Measurements from ENCODE around the gene RENBP.
A peak's percentile ranks its signal among the peaks of the same experiment; 100 is the strongest.
"Not testable (repeated sequence)": the region's sequence is repeated elsewhere in the genome, so short reads cannot be mapped to it uniquely, and the experiment has no call there.

The RENBP gene

DNA sequence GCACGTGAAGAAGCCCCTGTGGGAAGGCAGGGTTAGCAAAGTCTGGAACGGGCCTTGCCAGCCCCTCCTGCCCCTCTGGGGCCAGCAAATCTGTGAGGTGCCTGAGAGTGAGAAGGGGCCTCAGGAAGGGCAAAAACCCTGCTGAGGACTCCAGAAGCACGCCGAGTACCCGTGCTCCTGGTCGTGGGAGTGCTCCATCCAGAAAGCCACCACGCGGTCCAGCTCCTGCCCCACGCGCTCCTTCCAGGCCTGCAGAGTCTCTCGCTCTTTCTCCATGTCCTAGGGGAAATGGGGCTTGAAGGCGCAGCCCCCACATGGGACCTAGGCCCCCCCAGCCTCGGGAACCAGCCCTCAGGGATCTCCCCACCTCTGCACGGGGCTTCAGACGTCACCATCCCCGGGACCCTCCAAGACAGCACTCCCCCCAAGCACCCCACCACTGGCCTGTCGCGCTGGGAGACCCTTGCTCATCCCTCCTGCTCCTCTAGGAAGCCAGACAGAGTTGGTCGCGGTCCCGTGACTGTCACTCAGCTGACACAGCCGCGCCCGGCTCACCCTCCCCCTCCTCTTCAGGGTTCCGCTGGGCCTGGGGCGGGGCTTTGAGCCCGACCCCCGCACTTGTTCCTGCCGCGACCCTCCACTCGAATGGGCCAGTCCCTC, at the start of gene RENBP:
RENBP (minus strand) TSS at position 504 of the 660 bp plus-strand sequence; CDS start at position 471, 33 bp downstream.
- DNase-seq, result no peak

- no peak for DNase-seq
These were observed 49.5 kb upstream of the RENBP start for GRCh38 chrX:153993978-153994377.

- DNase-seq, result peak; percentile 84
These were observed 48.6 kb upstream of the RENBP start for GRCh38 chrX:153993079-153993478.

DNA sequence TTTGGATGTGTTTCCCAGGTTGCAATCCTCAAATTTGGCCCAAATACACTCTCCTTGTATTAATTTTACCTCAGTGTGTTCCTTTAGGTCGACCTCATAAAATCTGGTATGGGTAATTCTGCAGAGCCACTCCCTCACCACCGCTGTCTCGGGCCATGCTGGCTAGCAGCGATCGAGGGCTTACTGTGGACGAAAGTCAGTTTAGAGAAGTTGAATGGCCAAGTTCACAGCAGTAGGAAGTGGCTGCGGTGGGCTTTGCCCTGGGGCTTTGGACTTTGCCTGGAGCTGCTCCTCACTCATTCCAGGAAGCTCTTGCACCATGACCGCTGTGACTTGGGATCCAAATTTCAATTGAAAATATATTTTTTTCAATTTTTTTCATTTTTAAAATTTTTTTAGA, 47.7 kb upstream of the RENBP start:
- no peak for DNase-seq

GRCh38 chrX:153991013-153991580, 46.7 kb upstream of the RENBP start:
- DNase-seq, result no peak

DNA sequence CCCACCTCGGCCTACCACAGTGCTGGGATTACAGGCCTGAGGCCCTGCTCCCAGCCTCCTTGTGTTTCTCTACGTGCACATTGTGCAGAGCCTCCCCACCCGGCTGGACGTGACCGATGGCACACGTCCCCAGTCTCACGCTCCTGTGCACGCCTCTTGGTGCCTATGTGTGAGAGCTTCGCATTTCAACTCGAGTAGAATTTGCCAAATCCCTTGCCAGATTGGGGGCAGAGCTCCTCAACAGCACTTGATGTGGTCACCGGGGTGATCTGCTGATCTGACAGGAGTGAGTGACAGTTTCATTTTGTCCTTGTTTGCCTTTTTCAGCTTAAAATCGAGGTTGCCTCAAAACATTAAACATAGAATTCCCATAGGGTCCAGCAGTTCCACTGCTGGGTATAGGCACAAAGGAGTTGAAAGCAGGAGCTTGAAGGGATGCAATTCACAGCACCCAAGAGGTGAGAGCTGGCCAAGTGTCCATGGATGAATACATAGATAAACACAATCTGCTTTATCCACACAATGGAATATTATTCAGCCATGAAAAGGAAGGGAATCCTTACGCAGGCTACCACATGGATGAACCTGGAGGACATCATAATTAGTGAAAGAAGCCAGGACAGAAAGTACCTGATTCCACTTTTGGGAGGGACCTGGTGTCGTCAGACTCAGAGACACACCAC, 45.7 kb upstream of the RENBP start:
- no peak for DNase-seq

- DNase-seq, result no peak
These were observed 44.0 kb upstream of the RENBP start for GRCh38 chrX:153988493-153988892.

GRCh38 chrX:153984351-153985178, 40.1 kb upstream of the RENBP start:
- no peak for DNase-seq

GRCh38 chrX:153983321-153983801, 38.9 kb upstream of the RENBP start:
- DNase-seq, result no peak

DNA sequence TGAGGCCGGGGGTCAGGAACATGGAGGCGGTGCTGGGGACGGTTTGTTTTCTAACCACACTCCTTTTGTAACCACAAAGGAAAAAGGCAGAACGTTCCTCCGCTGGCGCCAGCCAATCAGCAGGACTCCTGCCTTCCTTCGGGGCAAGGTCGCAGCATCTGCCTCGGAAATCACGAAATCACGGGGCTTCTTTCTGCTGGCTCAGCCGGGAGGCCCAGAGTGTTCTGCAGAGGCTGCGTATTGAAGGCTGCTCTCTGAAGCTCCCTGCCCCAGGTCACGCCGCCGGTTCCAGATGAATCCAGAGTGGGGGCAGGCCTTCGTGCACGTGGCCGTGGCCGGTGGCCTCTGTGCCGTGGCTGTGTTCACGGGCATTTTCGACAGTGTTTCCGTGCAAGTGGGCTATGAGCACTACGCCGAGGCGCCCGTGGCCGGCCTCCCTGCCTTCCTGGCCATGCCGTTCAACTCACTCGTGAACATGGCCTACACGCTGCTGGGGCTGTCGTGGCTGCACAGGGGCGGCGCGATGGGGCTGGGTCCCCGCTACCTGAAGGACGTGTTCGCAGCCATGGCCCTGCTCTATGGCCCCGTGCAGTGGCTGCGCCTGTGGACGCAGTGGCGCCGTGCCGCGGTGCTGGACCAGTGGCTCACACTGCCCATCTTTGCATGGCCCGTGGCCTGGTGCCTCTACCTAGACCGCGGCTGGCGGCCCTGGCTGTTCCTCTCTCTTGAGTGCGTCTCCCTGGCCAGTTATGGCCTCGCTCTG, 37.5 kb upstream of the RENBP start:
- DNase-seq, result no peak

GRCh38 chrX:153981231-153981630, 36.8 kb upstream of the RENBP start:
- DNase-seq, result no peak

DNA sequence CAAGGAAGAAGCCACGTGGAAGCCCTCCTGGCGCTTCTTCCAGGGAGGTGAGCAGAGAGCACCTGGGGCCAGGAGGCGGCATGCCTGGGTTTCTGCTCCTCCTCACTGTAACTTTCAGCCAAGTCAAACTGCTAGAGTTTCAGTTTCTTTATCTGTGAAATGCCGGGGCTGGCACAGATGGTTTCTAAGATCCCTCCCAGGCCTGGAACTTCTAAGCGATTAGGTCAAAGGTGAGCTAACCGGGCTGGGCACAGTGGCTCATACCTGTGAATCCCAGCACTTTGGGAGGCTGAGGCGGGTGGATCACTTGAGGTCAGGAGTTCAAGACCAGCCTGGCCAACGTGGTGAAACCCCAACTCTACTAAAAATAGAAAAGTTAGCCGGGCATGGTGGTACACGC, 36.0 kb upstream of the RENBP start:
- not testable (repeated sequence) for DNase-seq

DNA sequence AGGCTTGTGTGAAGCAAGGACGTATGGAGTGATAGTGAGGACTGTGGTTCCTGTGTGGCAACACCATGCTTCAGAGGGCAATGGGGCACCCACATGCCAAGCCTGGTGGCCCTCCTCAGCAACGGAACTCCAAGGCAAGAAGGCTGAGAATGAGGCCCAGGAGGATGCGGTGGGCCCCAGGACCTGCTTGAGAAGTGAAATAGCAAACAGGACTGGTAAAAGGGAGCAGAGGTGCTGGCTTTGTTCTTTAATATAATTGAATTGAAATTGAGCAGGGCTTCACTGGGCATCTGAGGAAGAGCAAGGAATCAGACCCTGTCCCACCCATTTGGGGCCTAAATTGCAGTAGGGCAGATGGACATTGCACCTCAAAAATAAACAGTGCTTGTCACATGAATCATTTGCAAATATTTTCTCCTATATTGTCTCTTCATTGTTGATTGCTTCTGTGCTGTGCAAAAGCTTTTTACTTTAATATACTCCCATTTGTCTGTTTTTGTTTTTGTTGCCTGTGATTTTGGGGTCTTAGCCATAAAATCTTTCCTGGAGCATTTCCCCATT, 30.4 kb upstream of the RENBP start:
- DNase-seq, result no peak

DNA sequence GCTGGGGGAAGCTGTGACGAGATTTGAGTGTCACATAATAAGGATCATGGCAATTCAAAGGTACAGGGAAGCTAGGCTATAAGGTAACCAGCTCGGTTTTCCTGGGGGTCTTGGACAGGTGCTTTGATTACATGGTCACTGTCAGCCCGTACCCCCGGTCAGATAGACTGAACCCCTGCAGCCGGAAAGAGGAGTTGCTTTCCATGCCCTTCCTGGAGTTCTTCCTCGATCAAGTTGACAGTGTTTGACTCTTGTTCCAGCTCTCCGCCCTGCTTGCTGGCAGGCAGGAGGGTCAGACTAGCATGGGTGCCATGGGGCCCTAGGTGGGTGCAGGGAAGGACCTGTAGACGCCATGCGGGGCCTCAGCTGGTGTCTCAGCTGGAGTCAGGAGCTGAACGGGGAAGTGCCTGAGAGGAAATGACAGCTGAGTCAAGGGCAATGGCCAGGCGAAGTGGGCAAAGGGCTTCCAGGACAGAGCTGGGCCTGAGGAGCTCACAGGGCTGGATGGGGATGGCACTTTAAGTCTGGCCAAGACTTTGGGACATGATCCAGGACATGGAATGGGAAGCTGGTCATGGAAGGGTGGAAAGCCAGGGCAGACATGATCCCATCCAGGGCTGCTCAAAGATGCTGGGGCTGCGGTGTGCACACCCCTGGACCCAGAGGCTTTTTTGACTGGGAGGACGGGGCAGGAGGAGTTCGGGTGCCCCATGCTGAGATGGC, 29.7 kb upstream of the RENBP start:
- no peak for DNase-seq

GRCh38 chrX:153973127-153974002, 28.9 kb upstream of the RENBP start:
- no peak for DNase-seq

DNA sequence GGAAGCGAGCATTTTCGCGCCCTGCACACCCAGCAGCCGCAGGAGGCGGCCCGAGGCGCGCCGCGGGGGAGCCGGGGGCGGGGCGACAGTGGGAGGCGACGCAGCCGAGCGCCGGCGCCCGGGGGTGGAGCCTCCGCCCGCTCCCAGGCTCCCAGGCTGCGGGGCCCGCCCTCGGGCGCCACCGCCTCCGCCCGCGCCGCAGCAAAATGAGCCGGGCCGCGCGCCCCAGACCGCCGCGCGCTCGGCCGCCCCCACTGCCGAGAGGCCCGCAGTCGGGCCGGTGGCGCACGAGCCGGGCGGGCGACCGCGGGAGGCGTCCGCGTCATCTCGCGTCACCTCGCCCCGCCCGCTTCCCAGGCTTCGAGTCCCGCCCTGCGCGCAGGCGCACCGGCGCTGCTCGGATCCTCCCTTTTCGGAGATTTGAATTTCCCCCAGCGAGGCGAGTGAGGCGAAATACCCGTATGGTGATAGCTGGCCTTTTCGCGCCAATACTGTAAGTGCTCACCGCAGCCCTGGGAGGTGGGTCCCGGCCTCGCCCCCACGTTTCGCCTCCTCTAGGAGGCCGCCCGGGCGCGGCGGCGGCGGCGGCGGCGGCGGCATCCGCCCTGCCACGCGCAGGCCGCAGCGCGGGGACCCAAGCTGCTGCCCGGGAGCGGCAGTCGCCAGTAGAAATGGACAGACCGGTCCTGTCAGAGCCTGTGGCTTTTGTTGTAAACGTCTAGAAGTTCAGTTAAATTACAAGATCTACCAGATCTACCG, 28.1 kb upstream of the RENBP start, which contains the start of gene TMEM187:
TMEM187 (plus strand) TSS at position 387 of the 759 bp plus-strand sequence. CDS start 9,309 bp downstream, outside the sequence.
- peak; percentile 86 for DNase-seq

DNA sequence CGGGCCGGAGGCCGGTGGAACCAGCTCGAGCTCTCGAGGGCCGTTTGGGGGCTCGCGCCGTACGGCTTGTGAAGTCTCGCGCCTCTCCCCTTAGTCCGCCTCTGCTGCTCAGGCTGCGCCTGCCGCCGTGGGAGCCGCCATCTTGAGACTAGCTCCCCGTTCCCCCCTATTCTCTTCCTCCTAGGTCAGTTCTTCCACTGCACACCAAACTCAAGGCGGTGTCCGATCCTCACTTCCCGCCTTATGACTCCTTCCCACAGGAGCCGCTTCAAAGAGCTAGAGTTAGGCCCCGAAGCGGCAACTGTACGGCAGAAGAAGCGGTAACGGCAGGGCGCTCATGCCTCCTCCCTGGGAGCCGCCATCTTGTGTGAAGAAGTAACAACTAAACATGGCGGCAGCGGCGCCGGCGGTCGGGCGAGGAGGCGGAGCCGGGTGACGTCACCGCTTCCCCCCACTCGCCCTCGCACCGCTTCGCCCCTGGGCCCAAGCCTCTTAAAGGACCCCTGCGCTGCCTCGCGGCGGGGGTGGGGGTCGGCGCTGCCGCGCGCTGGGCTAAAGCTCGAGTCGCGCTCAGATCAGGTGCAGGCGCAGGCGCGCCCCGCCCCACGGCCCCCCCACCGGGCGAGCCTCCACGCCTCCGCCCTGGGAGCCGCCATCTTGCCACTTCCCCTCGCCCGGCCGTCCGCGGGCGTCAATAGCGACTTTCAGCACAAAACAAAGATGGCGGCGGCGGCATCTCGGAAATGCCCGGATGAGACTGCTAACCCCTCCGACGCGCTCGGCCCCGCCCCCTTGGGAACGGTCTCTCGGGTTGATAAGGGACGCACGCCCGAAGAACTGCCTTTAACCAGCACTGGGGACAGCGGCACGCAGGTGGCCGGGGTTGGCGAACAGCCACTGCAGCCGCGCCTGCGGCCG, 27.3 kb upstream of the RENBP start, which contains the start of gene HCFC1:
HCFC1 (minus strand) TSS at position 369 of the 918 bp plus-strand sequence. CDS start 978 bp downstream, outside the sequence.
- DNase-seq, result peak; percentile 91

DNA sequence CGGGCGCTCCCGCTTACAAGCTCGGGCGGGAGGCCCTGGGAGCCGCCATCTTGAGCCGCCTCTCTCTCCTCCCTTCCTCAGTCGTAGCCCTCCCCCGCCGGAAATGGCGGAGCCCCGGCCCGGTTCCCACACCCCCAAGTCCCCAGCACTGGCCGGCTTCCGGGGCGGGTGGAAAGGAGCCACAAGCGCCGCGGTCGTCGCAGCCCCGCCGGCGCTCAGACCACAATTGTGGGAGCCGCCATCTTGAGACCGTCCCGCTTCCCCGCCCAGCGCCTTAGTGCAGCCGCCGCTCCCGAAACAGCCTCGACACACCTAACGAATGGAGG, 26.6 kb upstream of the RENBP start:
- peak; percentile 60 for DNase-seq

All from NCI-H1694 (cell line).